BLaER1 treated with 17β-estradiol and CSF1 and Interleukin-3, amounts not matched to agents 10 nM and 100 nM (cell line): ENCODE measurements around the gene TM9SF4.

ENCODE experiments used
- H3K27ac ChIP-seq, 11 experiments: shearing (Covaris generic); formaldehyde crosslinking; 2 replicates each; pipeline ENCODE4 v1.8.1; 2022
- H3K27me3 ChIP-seq, 11 experiments: shearing (Covaris generic); formaldehyde crosslinking; 2 replicates each; pipeline ENCODE4 v1.8.1; 2022
- H3K36me3 ChIP-seq, 11 experiments: shearing (Covaris generic); formaldehyde crosslinking; 2 replicates each; pipeline ENCODE4 v1.8.1; 2022
- H3K4me1 ChIP-seq, 10 experiments: shearing (Covaris generic); formaldehyde crosslinking; 2 replicates each; pipeline ENCODE4 v1.8.1; 2022
- H3K4me2 ChIP-seq, 11 experiments: shearing (Covaris generic); formaldehyde crosslinking; 2 replicates each; pipeline ENCODE4 v1.8.1; 2022
- H3K4me3 ChIP-seq, 10 experiments: shearing (Covaris generic); formaldehyde crosslinking; 2 replicates each; pipeline ENCODE4 v1.8.1; 2022
- H3K9ac ChIP-seq, 11 experiments: shearing (Covaris generic); formaldehyde crosslinking; 2 replicates each; pipeline ENCODE4 v1.8.1; 2022
- H3K9me3 ChIP-seq, 11 experiments: shearing (Covaris generic); formaldehyde crosslinking; replicated peaks in 1 of 11; 2 replicates each; pipeline ENCODE4 v1.8.1; 2022
- H4K20me1 ChIP-seq, 11 experiments: shearing (Covaris generic); formaldehyde crosslinking; 2 replicates each; pipeline ENCODE4 v1.8.1; 2022
- Cebpa-rat ChIP-seq, 11 experiments: shearing (Covaris generic); IDR thresholded peaks; 2 replicates each; pipeline ENCODE4 v1.8.1; 2022

The TM9SF4 gene

GRCh38 chr20:32158351-32158750, 48.8 kb downstream of the TM9SF4 start:
- H4K20me1 ChIP-seq, result peaks cover 0 to 11% (median 0%) of the 10 kb centered on the region in 11 experiments; a peak in 7 of 22 replicates
- no peaks in the 10 kb centered on the region for H3K27me3 ChIP-seq
- TF ChIP-seq Cebpa-rat (IDR thresholded peaks at IDR 0.05), result no peak
- H3K27ac ChIP-seq, result peak overlapping the region in 1 of 11 experiments; percentile 35; a peak in 2 of 22 replicates
- H3K36me3 ChIP-seq, result peaks cover 74 to 96% (median 89%) of the 10 kb centered on the region in 11 experiments
- H3K4me2 ChIP-seq, result 0 out of 22 replicates have a peak overlapping the region, but pooled peaks of 2 of the 11 experiments have one; percentile 73 to 88
- H3K9ac ChIP-seq, result no peak overlapping the region
- H3K4me3 ChIP-seq, result no peak overlapping the region
- no peaks in the 10 kb centered on the region for H3K9me3 ChIP-seq
- peaks cover 13 to 77% (median 26%) of the 10 kb centered on the region in 10 experiments for H3K4me1 ChIP-seq

- peak overlapping the region in 4 of 11 experiments; percentile 14 to 25 (median 18); a peak in 2 of 22 replicates for H3K4me2 ChIP-seq
- peak overlapping the region in 3 of 11 experiments; percentile 8 to 50 (median 50); a peak in 4 of 22 replicates for H3K27ac ChIP-seq
- H3K27me3 ChIP-seq, result no peaks in the 10 kb centered on the region
- H3K4me3 ChIP-seq, result no peak overlapping the region
- TF ChIP-seq Cebpa-rat (IDR thresholded peaks at IDR 0.05), result no peak
- peaks cover 13 to 77% (median 23%) of the 10 kb centered on the region in 10 experiments for H3K4me1 ChIP-seq
- H3K9me3 ChIP-seq, result no peaks in the 10 kb centered on the region
- no peak overlapping the region for H3K9ac ChIP-seq
- H3K36me3 ChIP-seq, result peaks cover 72 to 95% (median 87%) of the 10 kb centered on the region in 11 experiments
- peaks cover 0 to 11% (median 0%) of the 10 kb centered on the region in 11 experiments; a peak in 7 of 22 replicates for H4K20me1 ChIP-seq
Measured at GRCh38 chr20:32158943-32159660, 49.6 kb downstream of the TM9SF4 start.

- H3K4me2 ChIP-seq, result peak overlapping the region in 3 of 11 experiments; percentile 16 to 25 (median 21); a peak in 1 of 22 replicates
- no peak for TF ChIP-seq Cebpa-rat (IDR thresholded peaks at IDR 0.05)
- H3K27ac ChIP-seq, result peak overlapping the region in 5 of 11 experiments; percentile 1 to 50 (median 8); a peak in 5 of 22 replicates
- H3K9me3 ChIP-seq, result no peaks in the 10 kb centered on the region
- H3K36me3 ChIP-seq, result peaks cover 77 to 95% (median 88%) of the 10 kb centered on the region in 11 experiments
- H3K4me3 ChIP-seq, result no peak overlapping the region
- no peaks in the 10 kb centered on the region for H3K27me3 ChIP-seq
- no peak overlapping the region for H3K9ac ChIP-seq
- peaks cover 0 to 9% (median 4%) of the 10 kb centered on the region in 11 experiments; a peak in 7 of 22 replicates for H4K20me1 ChIP-seq
- peaks cover 7 to 75% (median 16%) of the 10 kb centered on the region in 10 experiments for H3K4me1 ChIP-seq
Measured at GRCh38 chr20:32159766-32160221, 50.3 kb downstream of the TM9SF4 start.

GRCh38 chr20:32160341-32160740, 50.8 kb downstream of the TM9SF4 start:
- no peaks in the 10 kb centered on the region for H3K9me3 ChIP-seq
- no peaks in the 10 kb centered on the region for H3K27me3 ChIP-seq
- H3K4me2 ChIP-seq, result no peak overlapping the region
- H3K4me3 ChIP-seq, result no peak overlapping the region
- peaks cover 2 to 73% (median 10%) of the 10 kb centered on the region in 10 experiments; a peak in 19 of 20 replicates for H3K4me1 ChIP-seq
- peaks cover 83 to 95% (median 93%) of the 10 kb centered on the region in 11 experiments for H3K36me3 ChIP-seq
- peaks cover 0 to 6% (median 2%) of the 10 kb centered on the region in 11 experiments; a peak in 7 of 22 replicates for H4K20me1 ChIP-seq
- TF ChIP-seq Cebpa-rat (IDR thresholded peaks at IDR 0.05), result no peak
- no peak overlapping the region for H3K9ac ChIP-seq
- peak overlapping the region in 4 of 11 experiments; percentile 1 to 50 (median 29); a peak in 5 of 22 replicates for H3K27ac ChIP-seq

- H3K4me2 ChIP-seq, result no peak overlapping the region
- no peaks in the 10 kb centered on the region for H3K9me3 ChIP-seq
- no peak overlapping the region for H3K27ac ChIP-seq
- H3K4me3 ChIP-seq, result no peak overlapping the region
- H3K9ac ChIP-seq, result no peak overlapping the region
- no peak for TF ChIP-seq Cebpa-rat (IDR thresholded peaks at IDR 0.05)
- H4K20me1 ChIP-seq, result peaks cover 0 to 7% (median 0%) of the 10 kb centered on the region in 11 experiments; a peak in 5 of 22 replicates
- peaks cover 0 to 55% (median 5%) of the 10 kb centered on the region in 10 experiments; a peak in 9 of 20 replicates for H3K4me1 ChIP-seq
- H3K36me3 ChIP-seq, result peaks cover 94 to 99% (median 97%) of the 10 kb centered on the region in 11 experiments
- no peaks in the 10 kb centered on the region for H3K27me3 ChIP-seq
Measured at GRCh38 chr20:32162351-32162750, 52.8 kb downstream of the TM9SF4 start.

- Histone ChIP-seq H3K36me3 (peaks cover 81 to 95% (median 86%) of the 10 kb centered on the region in 11 experiments), H3K9me3 (no peaks in the 10 kb centered on the region)
- no peak for TF ChIP-seq Cebpa-rat (IDR thresholded peaks at IDR 0.05)
Measured at GRCh38 chr20:32163951-32164350, 54.4 kb downstream of the TM9SF4 start.

GRCh38 chr20:32164984-32165735, 55.6 kb downstream of the TM9SF4 start:
- no peaks in the 10 kb centered on the region for H3K27me3 ChIP-seq
- no peak overlapping the region for H3K27ac ChIP-seq
- no peak for TF ChIP-seq Cebpa-rat (IDR thresholded peaks at IDR 0.05)
- peaks cover 69 to 83% (median 74%) of the 10 kb centered on the region in 11 experiments for H3K36me3 ChIP-seq
- no peak overlapping the region for H3K4me2 ChIP-seq
- H3K9ac ChIP-seq, result no peak overlapping the region
- H3K4me1 ChIP-seq, result peaks cover 0 to 51% (median 3%) of the 10 kb centered on the region in 10 experiments; a peak in 9 of 20 replicates
- peaks cover 0 to 7% (median 0%) of the 10 kb centered on the region in 11 experiments; a peak in 5 of 22 replicates for H4K20me1 ChIP-seq
- H3K4me3 ChIP-seq, result no peak overlapping the region
- no peaks in the 10 kb centered on the region for H3K9me3 ChIP-seq

More at GRCh38 chr20:32163951-32164350, 54.4 kb downstream of the TM9SF4 start:
- H3K4me1 ChIP-seq, result peaks cover 0 to 56% (median 5%) of the 10 kb centered on the region in 10 experiments; a peak in 9 of 20 replicates
- no peak overlapping the region for H3K4me3 ChIP-seq
- H3K27ac ChIP-seq, result peak overlapping the region in 1 of 11 experiments; percentile 21; a peak in 2 of 22 replicates
- H3K4me2 ChIP-seq, result peak overlapping the region in 3 of 11 experiments; percentile 37 to 55 (median 53); a peak in 5 of 22 replicates
- H3K27me3 ChIP-seq, result no peaks in the 10 kb centered on the region
- no peak overlapping the region for H3K9ac ChIP-seq
- H4K20me1 ChIP-seq, result peaks cover 0 to 7% (median 0%) of the 10 kb centered on the region in 11 experiments; a peak in 5 of 22 replicates

GRCh38 chr20:32165836-32166545, 56.5 kb downstream of the TM9SF4 start:
- H3K27ac ChIP-seq, result no peak overlapping the region; a peak in 1 of 22 replicates
- H3K4me3 ChIP-seq, result no peak overlapping the region
- H3K27me3 ChIP-seq, result no peaks in the 10 kb centered on the region
- no peak overlapping the region for H3K9ac ChIP-seq
- TF ChIP-seq Cebpa-rat (IDR thresholded peaks at IDR 0.05), result no peak
- peaks cover 61 to 74% (median 65%) of the 10 kb centered on the region in 11 experiments for H3K36me3 ChIP-seq
- peaks cover 0 to 51% (median 3%) of the 10 kb centered on the region in 10 experiments; a peak in 9 of 20 replicates for H3K4me1 ChIP-seq
- H3K9me3 ChIP-seq, result no peaks in the 10 kb centered on the region
- H3K4me2 ChIP-seq, result no peak overlapping the region
- peaks cover 0 to 7% (median 0%) of the 10 kb centered on the region in 11 experiments; a peak in 5 of 22 replicates for H4K20me1 ChIP-seq
